Fibroblast of lung (primary cell): Measurements from ENCODE around the gene DNAH3.

ENCODE experiments used
- CTCF ChIP-seq, 2 donors: IDR thresholded peaks in 1 of 2; conservative IDR thresholded peaks in 1 of 2; 1 replicate in 1 of 2; 2 replicates in 1 of 2; pipeline ENCODE4 v1.5.1; 2011 to 2012; ENCODE audit warnings: low read length in 2 of 2, control low read depth in 1 of 2, inconsistent platforms in 1 of 2, low read depth in 1 of 2, mild to moderate bottlenecking in 1 of 2
- EZH2 ChIP-seq: IDR thresholded peaks from 2 replicates; pipeline ENCODE4 v1.5.1; 2012; ENCODE audit warnings: low read length, control low read depth, mild to moderate bottlenecking; ENCODE audit errors: missing control alignments

GRCh38 chr16:21199607-21200218 is 49.1 kb upstream of the DNAH3 start:
- no peak for TF ChIP-seq CTCF (conservative IDR thresholded peaks at IDR 0.05 in 1 of 2, IDR thresholded peaks at IDR 0.05 in 1 of 2; ENCODE audit: low read depth in 1 of 2, low read length in 2 of 2)
- no peak for TF ChIP-seq EZH2
